Keratinocyte (primary cell): ENCODE results near the gene BCAR3. TPM values are rescaled to one million over a fixed set of nuclear protein-coding genes. Genes with fewer than 3 reads are reported as not detected.

Experiments
- DNase-seq: peaks from one replicate; pipeline ENCODE4 v3.0.0-alpha.2; 2011; ENCODE audit warnings: low read depth, missing footprints, low spot score
- FAIRE-seq: peaks from 2 replicates; lab custom pipeline; 2011; peaks lifted over from hg19 to GRCh38; lab: Jason Lieb, UNC
- H2AFZ ChIP-seq: 2 replicates; pipeline ENCODE4 v1.6.0; 2012; ENCODE audit warnings: low read length, control low read depth, inconsistent platforms; ENCODE audit not compliant: control insufficient read depth
- H3K27ac ChIP-seq: 2 replicates; pipeline ENCODE4 v1.5.1; 2011; ENCODE audit warnings: low read length; ENCODE audit not compliant: control insufficient read depth, insufficient read depth
- H3K27me3 ChIP-seq: 3 replicates; pipeline ENCODE4 v1.6.0; 2011; ENCODE audit warnings: low read length; ENCODE audit not compliant: control insufficient read depth, insufficient read depth; ENCODE audit errors: extremely low read depth
- H3K36me3 ChIP-seq, 2 experiments: 2 replicates in 1 of 2; 3 replicates in 1 of 2; pipeline ENCODE4 v1.5.1; 2011; ENCODE audit warnings: low read length in 2 of 2, mild to moderate bottlenecking in 1 of 2; ENCODE audit not compliant: control insufficient read depth in 2 of 2, insufficient read depth in 2 of 2; ENCODE audit errors: extremely low read depth in 1 of 2
- H3K4me1 ChIP-seq: 3 replicates; pipeline ENCODE4 v1.5.1; 2011; ENCODE audit warnings: low read length; ENCODE audit not compliant: control insufficient read depth, insufficient read depth; ENCODE audit errors: extremely low read depth
- H3K4me2 ChIP-seq: 3 replicates; pipeline ENCODE4 v1.6.0; 2011; ENCODE audit warnings: low read depth, low read length; ENCODE audit not compliant: control insufficient read depth, insufficient read depth; ENCODE audit errors: extremely low read depth
- H3K4me3 ChIP-seq, 3 experiments: fragments of 200-600 bp in 1 of 3; sonication (generic) in 1 of 3; 2 replicates in 2 of 3; 3 replicates in 1 of 3; pipeline ENCODE4 v1.5.1; 2011 to 2016; ENCODE audit warnings: low read length in 3 of 3, mild to moderate bottlenecking in 3 of 3, control low read depth in 2 of 3, inconsistent platforms in 1 of 3, low read depth in 1 of 3, mixed read lengths in 1 of 3, mixed run types in 1 of 3, moderate library complexity in 1 of 3; ENCODE audit not compliant: control insufficient read depth in 2 of 3, insufficient read depth in 2 of 3; ENCODE audit errors: extremely low read depth in 1 of 3
- H3K79me2 ChIP-seq: 2 replicates; pipeline ENCODE4 v1.6.0; 2012; ENCODE audit warnings: low read length; ENCODE audit not compliant: control insufficient read depth, insufficient read depth
- H3K9ac ChIP-seq: 3 replicates; pipeline ENCODE4 v1.6.0; 2011; ENCODE audit warnings: low read length; ENCODE audit not compliant: control insufficient read depth, insufficient read depth; ENCODE audit errors: extremely low read depth
- H3K9me1 ChIP-seq: 3 replicates; pipeline ENCODE4 v1.6.0; 2011; ENCODE audit warnings: low read length; ENCODE audit not compliant: control insufficient read depth, insufficient read depth; ENCODE audit errors: extremely low read depth
- H3K9me3 ChIP-seq: 2 replicates; pipeline ENCODE4 v1.5.1; 2012; ENCODE audit warnings: low read depth, low read length; ENCODE audit not compliant: control insufficient read depth
- H4K20me1 ChIP-seq: 3 replicates; pipeline ENCODE4 v1.6.0; 2011; ENCODE audit warnings: low read length; ENCODE audit not compliant: control insufficient read depth, insufficient read depth; ENCODE audit errors: extremely low read depth
- EZH2 ChIP-seq: IDR thresholded peaks from one replicate; pipeline ENCODE4 v1.6.1; 2012; ENCODE audit warnings: inconsistent platforms, mild to moderate bottlenecking, low read length, moderate library complexity
- dilution Hi-C: fragments of 300-500 bp; cut with MboI; formaldehyde crosslinking; loops from one replicate; pipeline ENCODE4 v1.7.0; 2020; ENCODE audit warnings: low sequenced_read_pairs; ENCODE audit not compliant: extremely low pct_ligation_motif_present
- polyA plus RNA-seq, 5 experiments: library from polyadenylated mRNA; depleted of rRNA in 3 of 5; stranded (reverse) in 3 of 5; stranded (forward) in 1 of 5; unstranded in 1 of 5; fragments of >200 nt; gene quantifications; 1 replicate in 1 of 5; 2 replicates in 3 of 5; 3 replicates in 1 of 5; pipeline versions ENCODE4 v1.2.1 to v1.2.3, GENCODE V29; 2011 to 2012; ENCODE audit warnings: missing spikeins in 2 of 5, low read depth in 1 of 5, low replicate concordance in 1 of 5
- TF ChIP-seq, protein P1 (sequence below), 3 experiments: IDR thresholded peaks in 1 of 3; conservative IDR thresholded peaks in 1 of 3; optimal IDR thresholded peaks in 1 of 3; 2 replicates in 2 of 3; 3 replicates in 1 of 3; pipeline versions ENCODE3 to v1.5.1; 2011; ENCODE audit warnings: low read length in 3 of 3, mild to moderate bottlenecking in 3 of 3, moderate library complexity in 2 of 3, control low read depth in 1 of 3, inconsistent platforms in 1 of 3; ENCODE audit not compliant: insufficient read depth in 2 of 3; ENCODE audit errors: extremely low read depth in 1 of 3

The BCAR3 gene
- polyA plus RNA-seq, 1 donor (not counting 4 experiments of a cell fraction or from before 2014, with no cell fraction given) = 77.2 TPM

DNA sequence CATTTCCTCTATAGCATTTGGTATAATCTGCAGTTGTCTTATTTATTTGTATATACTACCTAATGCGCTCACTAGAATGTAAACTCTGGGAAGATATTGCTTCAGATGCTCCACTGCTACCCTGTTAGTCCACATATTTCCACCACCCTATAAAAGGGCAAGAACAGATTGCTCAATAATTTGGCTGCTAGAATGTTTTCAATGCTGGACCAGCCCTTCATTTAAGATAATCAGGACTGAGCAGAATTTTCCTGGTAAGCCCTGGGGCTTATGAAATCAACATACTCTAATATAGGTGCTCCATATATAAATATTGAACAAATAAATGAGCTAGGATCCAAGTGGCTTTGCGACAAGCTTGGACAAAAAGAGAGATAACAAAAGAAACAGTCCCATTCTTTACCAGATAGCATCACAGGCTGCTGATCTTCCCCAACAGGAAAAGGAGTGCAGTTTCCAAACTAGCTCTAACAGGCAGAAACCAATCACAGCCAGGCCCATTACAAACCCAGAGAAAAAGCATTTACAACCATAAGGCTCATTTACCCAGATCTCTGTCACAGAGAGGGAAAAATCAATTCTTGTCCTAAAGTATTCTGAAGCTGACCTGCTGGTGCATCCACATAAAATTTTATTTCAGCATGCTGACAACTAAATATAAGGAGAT, 8.3 kb downstream of the BCAR3 start:
- H4K20me1 ChIP-seq = peaks cover 74% of the 10 kb centered on the region

DNA sequence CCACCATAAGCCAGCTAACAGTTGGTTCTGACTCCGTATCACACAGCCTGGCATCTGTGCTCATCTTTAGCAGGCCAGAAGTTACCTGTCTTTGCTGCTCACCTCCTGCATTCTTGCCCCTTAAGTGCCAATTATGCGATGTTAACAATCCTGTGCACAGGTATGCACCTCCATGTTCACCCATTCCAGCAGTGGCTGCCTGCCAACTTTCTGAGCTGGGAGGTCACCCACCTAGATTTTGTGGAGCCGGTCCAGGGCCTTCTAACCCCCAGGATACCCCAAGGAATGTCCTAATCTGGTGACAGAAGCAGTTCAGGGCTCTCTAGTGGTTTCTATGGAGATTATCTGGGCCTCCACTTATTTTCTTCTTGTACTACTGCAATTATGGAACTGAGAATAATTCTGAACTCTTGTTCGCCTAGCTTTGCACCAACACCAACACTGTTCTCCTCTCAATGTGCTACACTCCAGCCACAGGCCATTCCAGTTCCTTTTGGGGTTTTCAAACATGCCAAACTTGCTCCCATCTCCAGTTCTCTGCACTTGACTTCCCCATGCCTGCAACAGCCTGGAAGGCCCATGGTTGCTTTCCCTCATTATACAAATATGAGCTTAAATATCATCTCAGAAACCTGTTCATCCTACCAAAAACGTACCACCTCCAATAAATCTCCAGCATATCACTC, 9.0 kb downstream of the BCAR3 start:
- FAIRE-seq = peak; percentile 43
- Histone ChIP-seq H4K20me1 (peaks cover 75% of the 10 kb centered on the region), H3K27me3 (no peaks in the 10 kb centered on the region), H3K9ac (no peak overlapping the region), H3K36me3 (peaks cover 30 to 59% of the 10 kb centered on the region in 2 experiments), H3K4me2 (no peak overlapping the region), H3K9me1 (peaks cover 5% of the 10 kb centered on the region), H3K9me3 (no peaks in the 10 kb centered on the region), H2AFZ (no peak overlapping the region), H3K4me1 (peaks cover 75% of the 10 kb centered on the region), H3K79me2 (peaks cover 100% of the 10 kb centered on the region), H3K4me3 (no peak overlapping the region), H3K27ac (no peak overlapping the region)
- DNase-seq = no peak
- dilution Hi-C loops = no loop called here
- TF ChIP-seq, protein P1, sequence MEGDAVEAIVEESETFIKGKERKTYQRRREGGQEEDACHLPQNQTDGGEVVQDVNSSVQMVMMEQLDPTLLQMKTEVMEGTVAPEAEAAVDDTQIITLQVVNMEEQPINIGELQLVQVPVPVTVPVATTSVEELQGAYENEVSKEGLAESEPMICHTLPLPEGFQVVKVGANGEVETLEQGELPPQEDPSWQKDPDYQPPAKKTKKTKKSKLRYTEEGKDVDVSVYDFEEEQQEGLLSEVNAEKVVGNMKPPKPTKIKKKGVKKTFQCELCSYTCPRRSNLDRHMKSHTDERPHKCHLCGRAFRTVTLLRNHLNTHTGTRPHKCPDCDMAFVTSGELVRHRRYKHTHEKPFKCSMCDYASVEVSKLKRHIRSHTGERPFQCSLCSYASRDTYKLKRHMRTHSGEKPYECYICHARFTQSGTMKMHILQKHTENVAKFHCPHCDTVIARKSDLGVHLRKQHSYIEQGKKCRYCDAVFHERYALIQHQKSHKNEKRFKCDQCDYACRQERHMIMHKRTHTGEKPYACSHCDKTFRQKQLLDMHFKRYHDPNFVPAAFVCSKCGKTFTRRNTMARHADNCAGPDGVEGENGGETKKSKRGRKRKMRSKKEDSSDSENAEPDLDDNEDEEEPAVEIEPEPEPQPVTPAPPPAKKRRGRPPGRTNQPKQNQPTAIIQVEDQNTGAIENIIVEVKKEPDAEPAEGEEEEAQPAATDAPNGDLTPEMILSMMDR (optimal IDR thresholded peaks at IDR 0.05 in 1 of 3, IDR thresholded peaks at IDR 0.05 in 1 of 3, conservative IDR thresholded peaks at IDR 0.05 in 1 of 3; ENCODE audit: extremely low read depth in 1 of 3, insufficient read depth in 2 of 3, low read length in 3 of 3) = no peak
- no peak for TF ChIP-seq EZH2

More for the DNA sequence above, 8.3 kb downstream of the BCAR3 start:
- Histone ChIP-seq H3K4me2 (no peak overlapping the region), H3K4me3 (no peak overlapping the region), H3K27ac (no peak overlapping the region), H3K9me3 (no peaks in the 10 kb centered on the region), H3K4me1 (peaks cover 76% of the 10 kb centered on the region), H3K9me1 (peaks cover 9% of the 10 kb centered on the region), H3K36me3 (peaks cover 23 to 61% of the 10 kb centered on the region in 2 experiments), H3K79me2 (peaks cover 100% of the 10 kb centered on the region), H3K9ac (no peak overlapping the region), H2AFZ (no peak overlapping the region), H3K27me3 (no peaks in the 10 kb centered on the region)
- TF ChIP-seq, protein P1 (optimal IDR thresholded peaks at IDR 0.05 in 1 of 3, IDR thresholded peaks at IDR 0.05 in 1 of 3, conservative IDR thresholded peaks at IDR 0.05 in 1 of 3; ENCODE audit: extremely low read depth in 1 of 3, insufficient read depth in 2 of 3, low read length in 3 of 3) = no peak
- TF ChIP-seq EZH2 = no peak
- dilution Hi-C loops = no loop called here
- no peak for FAIRE-seq
- no peak for DNase-seq
